Transverse colon (tissue), 4 donors: ENCODE data around the gene DHRS1. TPM values are rescaled to one million over a fixed set of nuclear protein-coding genes. Genes with fewer than 3 reads are reported as not detected.

Experiments used
- DNase-seq: peaks from one replicate; pipeline ENCODE4 v3.0.0-alpha.2; 2019
- H3K27ac ChIP-seq, 4 donors: fragments of 200-600 bp; sonication (generic); 2 replicates each; pipeline ENCODE4 v1.5.1; 2016 to 2018; ENCODE audit warnings: inconsistent platforms in 4 of 4
- H3K27me3 ChIP-seq: fragments of 200-600 bp; sonication (generic); 2 replicates; pipeline ENCODE4 v1.5.1; 2017; ENCODE audit warnings: inconsistent platforms
- H3K36me3 ChIP-seq, 4 donors: fragments of 200-600 bp; sonication (generic); 2 replicates each; pipeline ENCODE4 v1.5.1; 2017 to 2019; ENCODE audit warnings: inconsistent platforms in 4 of 4
- H3K4me1 ChIP-seq, 4 donors: fragments of 200-600 bp; sonication (generic); 2 replicates each; pipeline ENCODE4 v1.5.1; 2017 to 2020; ENCODE audit warnings: inconsistent platforms in 4 of 4
- H3K4me3 ChIP-seq, 4 donors: fragments of 200-600 bp; sonication (generic); 1 replicate in 1 of 4; 2 replicates in 3 of 4; pipeline versions ENCODE4 v1.5.1 to v1.6.1; 2017 to 2019; ENCODE audit warnings: inconsistent platforms in 4 of 4
- H3K9me3 ChIP-seq, 2 donors: fragments of 200-600 bp; sonication (generic); 2 replicates each; pipeline ENCODE4 v1.5.1; 2017 to 2019; ENCODE audit warnings: inconsistent platforms in 2 of 2
- EP300 ChIP-seq: sonication (generic); formaldehyde crosslinking; IDR thresholded peaks from one replicate; pipeline ENCODE4 v1.6.1; 2017; ENCODE audit warnings: antibody characterized with exemption, low read depth
- POLR2A ChIP-seq: fragments of 450-650 bp; IDR thresholded peaks from one replicate; pipeline ENCODE4 v1.6.1; 2016; ENCODE audit warnings: antibody characterized with exemption, mild to moderate bottlenecking, moderate library complexity
- POLR2AphosphoS5 ChIP-seq, 3 donors: sonication (generic); formaldehyde crosslinking; IDR thresholded peaks; one replicate each; pipeline ENCODE4 v1.6.1; 2016; ENCODE audit warnings: antibody characterized with exemption in 3 of 3
- WGBS, 2 donors: methylation state at CpG; one replicate each; pipeline ENCODE4 v1.1.5; 2018; ENCODE audit warnings: low coverage in 1 of 2; 5-methylcytosine and 5-hydroxymethylcytosine counted together
- in situ Hi-C, 4 donors: fragments of 200-750 bp; cut with MboI; loops; one replicate each; pipeline versions ENCODE4 v1.15.0 to v1.15.1; 2017; ENCODE audit warnings: low sequenced_read_pairs in 3 of 4, low pct_ligation_motif_present in 1 of 4, low pct_unique_long_range_greater_than_20kb in 1 of 4
- intact Hi-C: fragments of 100-400 bp; cut with DNase I; formaldehyde crosslinking; loops from one replicate; pipeline ENCODE4 v1.15.1; 2023; ENCODE audit warnings: low total_unique reads
- total RNA-seq, 4 donors: library from RNA; depleted of rRNA; stranded (reverse); fragments of >200 nt; gene quantifications; one replicate each; pipeline ENCODE4 v1.1.0, GENCODE V29; 2016
- TF ChIP-seq, protein P1 (sequence below), 5 experiments: fragments of 200-600 bp in 3 of 5; fragments of 450-650 bp in 2 of 5; sonication (generic) in 3 of 5; IDR thresholded peaks; 1 replicate in 2 of 5; 2 replicates in 3 of 5; pipeline ENCODE4 v1.5.1; 2016 to 2017; ENCODE audit warnings: antibody characterized with exemption in 5 of 5, inconsistent platforms in 3 of 5, mild to moderate bottlenecking in 2 of 5, moderate library complexity in 1 of 5

DHRS1 gene
- total RNA-seq, 4 donors from 2014 or later: 84.2 to 106 (median 94.6) TPM

DNA sequence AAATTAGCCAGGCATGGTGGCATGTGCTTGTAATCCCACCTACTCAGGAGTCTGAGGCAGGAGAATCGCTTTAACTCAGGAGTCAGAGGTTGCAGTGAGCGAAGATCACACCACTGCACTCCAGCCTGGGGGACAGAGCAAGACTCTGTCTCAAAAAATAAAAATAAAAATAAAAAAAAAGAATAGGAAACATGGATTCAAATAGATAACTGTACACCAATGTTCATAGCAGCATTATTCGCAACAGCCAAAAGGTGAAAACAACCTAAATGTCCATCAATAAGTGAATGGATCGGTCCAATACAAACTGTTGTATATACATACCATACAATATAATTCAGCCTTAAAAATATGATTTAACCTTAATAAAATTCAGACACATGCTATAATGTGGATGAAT, 43.3 kb upstream of the DHRS1 start:
- Histone ChIP-seq H3K9me3 (no peaks in the 10 kb centered on the region), H3K36me3 (no peaks in the 10 kb centered on the region), H3K4me1 (peaks cover 0 to 15% (median 5%) of the 10 kb centered on the region in 4 donors), H3K27ac (no peak overlapping the region), H3K4me3 (no peak overlapping the region), H3K27me3 (no peaks in the 10 kb centered on the region)
- no peak for TF ChIP-seq EP300
- TF ChIP-seq, protein P1, sequence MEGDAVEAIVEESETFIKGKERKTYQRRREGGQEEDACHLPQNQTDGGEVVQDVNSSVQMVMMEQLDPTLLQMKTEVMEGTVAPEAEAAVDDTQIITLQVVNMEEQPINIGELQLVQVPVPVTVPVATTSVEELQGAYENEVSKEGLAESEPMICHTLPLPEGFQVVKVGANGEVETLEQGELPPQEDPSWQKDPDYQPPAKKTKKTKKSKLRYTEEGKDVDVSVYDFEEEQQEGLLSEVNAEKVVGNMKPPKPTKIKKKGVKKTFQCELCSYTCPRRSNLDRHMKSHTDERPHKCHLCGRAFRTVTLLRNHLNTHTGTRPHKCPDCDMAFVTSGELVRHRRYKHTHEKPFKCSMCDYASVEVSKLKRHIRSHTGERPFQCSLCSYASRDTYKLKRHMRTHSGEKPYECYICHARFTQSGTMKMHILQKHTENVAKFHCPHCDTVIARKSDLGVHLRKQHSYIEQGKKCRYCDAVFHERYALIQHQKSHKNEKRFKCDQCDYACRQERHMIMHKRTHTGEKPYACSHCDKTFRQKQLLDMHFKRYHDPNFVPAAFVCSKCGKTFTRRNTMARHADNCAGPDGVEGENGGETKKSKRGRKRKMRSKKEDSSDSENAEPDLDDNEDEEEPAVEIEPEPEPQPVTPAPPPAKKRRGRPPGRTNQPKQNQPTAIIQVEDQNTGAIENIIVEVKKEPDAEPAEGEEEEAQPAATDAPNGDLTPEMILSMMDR (IDR thresholded peaks at IDR 0.05): no peak
- no peak for TF ChIP-seq POLR2AphosphoS5 (IDR thresholded peaks at IDR 0.05)
- no peak for TF ChIP-seq POLR2A
- DNase-seq: no peak
- intact Hi-C loops: no loop called here
- 83 to 85% methylated on average over 4 of the region's 4 CpGs for WGBS, 2 donors
- in situ Hi-C loops: loop anchor here in 1 of 4 donors (25.0 kb wide), 1 partner anchor 94 kb away; the partner anchor contains the start of genes CBLN3, KHNYN and SDR39U1

DNA sequence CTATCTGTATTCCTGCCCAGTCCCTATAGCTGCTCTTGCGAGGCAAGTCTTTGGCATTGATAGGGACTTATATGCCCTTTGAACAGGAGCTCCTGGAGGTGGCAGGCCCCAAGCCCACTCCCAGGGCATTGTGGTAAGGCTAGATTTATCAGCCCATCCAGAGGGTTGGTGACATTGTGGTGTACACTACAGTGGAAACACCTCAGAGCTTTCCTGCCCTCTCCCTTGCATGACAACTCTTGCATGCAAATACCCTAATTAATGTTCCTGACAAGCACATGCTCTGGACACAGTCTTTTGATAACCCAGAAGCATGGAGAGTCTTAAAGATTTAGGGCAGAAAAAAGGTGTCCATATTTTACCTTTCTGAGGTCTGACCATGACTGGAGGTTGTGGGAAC, 41.0 kb upstream of the DHRS1 start:
- H3K27me3 ChIP-seq: no peaks in the 10 kb centered on the region
- no peaks in the 10 kb centered on the region for H3K9me3 ChIP-seq
- H3K4me1 ChIP-seq: peaks cover 0 to 15% (median 5%) of the 10 kb centered on the region in 4 donors
- DNase-seq: no peak
- intact Hi-C loops (no loop called here), in situ Hi-C loops (loop anchor here in 1 of 4 donors (25.0 kb wide), 1 partner anchor 97 kb away; the partner anchor contains the start of genes CBLN3, KHNYN and SDR39U1)
- H3K27ac ChIP-seq: no peak overlapping the region
- peaks cover 0 to 4% (median 0%) of the 10 kb centered on the region in 4 donors for H3K36me3 ChIP-seq
- TF ChIP-seq EP300 (no peak), POLR2AphosphoS5 (IDR thresholded peaks at IDR 0.05) (no peak), POLR2A (no peak)
- TF ChIP-seq, protein P1 (IDR thresholded peaks at IDR 0.05): no peak
- no peak overlapping the region for H3K4me3 ChIP-seq
- WGBS, 2 donors: 61% methylated on average over 1 of the region's 1 CpG; no CpG with 5 or more reads in 1 of the 2 donors

DNA sequence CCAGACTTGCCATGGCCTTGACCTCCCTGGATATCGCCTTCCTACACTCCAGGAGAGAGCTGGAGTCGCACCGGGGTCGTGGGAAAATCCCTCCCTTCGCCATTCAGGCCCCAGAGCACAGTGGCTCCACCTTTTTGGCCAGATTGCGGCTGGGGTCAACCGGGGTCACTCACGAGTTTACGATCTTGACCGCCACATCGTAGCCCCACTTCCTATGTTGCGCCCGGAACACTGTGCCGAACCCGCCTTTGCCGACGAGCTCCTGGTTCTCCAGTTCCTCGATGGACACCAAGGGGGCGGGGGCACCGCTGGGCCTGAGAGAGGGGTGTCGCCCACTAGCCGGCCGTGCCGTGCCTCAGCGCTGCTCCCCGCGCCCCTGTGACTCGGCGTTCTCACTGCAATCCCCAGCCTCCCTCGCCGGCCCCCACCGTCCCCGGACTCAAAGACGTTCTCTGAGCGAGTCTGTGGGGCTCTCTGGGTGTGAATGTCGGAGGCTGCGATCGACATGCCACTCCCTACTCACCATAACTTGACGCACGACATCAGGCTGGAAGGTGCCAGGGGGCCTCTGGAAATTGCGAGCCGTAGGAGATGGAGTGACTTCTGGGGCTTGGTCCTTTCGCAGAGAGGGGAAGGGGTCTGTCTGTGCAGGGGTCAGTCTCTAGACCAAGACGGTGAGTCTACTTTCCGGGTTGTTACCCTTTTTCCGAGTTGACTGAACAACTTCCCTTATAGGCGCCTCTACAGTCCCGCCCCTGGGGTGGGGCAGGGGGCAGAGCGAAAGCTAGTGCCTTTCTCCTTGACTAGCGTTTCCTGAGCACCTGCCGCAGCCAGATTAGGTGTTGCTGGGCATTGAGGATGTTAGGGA, 39.9 kb upstream of the DHRS1 start, which contains the start of gene RIPK3:
TSS of gene RIPK3 (minus strand) at position 708 of the 868 bp plus-strand sequence. CDS start at position 543, 165 bp downstream.
- H3K9me3 ChIP-seq: no peaks in the 10 kb centered on the region
- H3K27ac ChIP-seq: peak within 1 kb of the TSS; percentile 72 to 85 (median 78)
- DNase-seq: peak; percentile 87
- H3K4me1 ChIP-seq: peaks cover 5 to 23% (median 10%) of the 10 kb centered on the region in 4 donors
- peaks cover 10% of the 10 kb centered on the region for H3K27me3 ChIP-seq
- in situ Hi-C loops: loop anchor here in 3 of 4 donors (5.0 to 25.0 kb wide), 3 partner anchors 93 to 98 kb away; partner anchors contain the start of genes CBLN3 (in 1 of the 3), KHNYN (in 1 of the 3) and SDR39U1 (in 1 of the 3)
- WGBS, 2 donors: 0 to 13% methylated on average over 3 to 44 of the region's 51 CpGs
- peak within 1 kb of the TSS; percentile 34 to 60 (median 52) for H3K4me3 ChIP-seq
- TF ChIP-seq POLR2A (peak; percentile 65), EP300 (no peak), POLR2AphosphoS5 (IDR thresholded peaks at IDR 0.05) (peak; percentile 39 to 50 (median 46))
- TF ChIP-seq, protein P1 (IDR thresholded peaks at IDR 0.05): peak in 1 of 5 experiments; percentile 15
- peaks cover 0 to 4% (median 0%) of the 10 kb centered on the region in 4 donors for H3K36me3 ChIP-seq
- intact Hi-C loops: no loop called here

DNA sequence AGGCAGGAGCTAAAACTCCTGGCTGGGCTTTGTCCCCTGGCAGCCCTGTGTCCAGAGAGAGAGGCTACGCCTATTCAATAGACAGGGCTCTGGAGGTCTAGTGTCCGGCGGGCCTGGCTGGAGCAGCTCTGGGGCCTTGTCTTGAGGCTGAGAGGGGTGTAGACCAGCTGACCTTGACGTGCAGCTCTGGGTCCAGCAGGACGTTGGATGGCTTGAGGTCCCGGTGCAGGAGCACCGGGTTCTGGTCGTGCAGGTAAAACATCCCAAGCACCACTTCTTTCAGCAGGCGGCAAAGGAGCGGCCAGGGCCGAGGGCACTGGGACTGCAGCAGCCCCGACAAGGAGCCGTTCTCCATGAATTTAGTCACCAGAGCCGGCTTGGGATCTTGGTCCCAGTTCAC, 39.3 kb upstream of the DHRS1 start:
- Histone ChIP-seq H3K9me3 (no peaks in the 10 kb centered on the region), H3K4me3 (peak overlapping the region in 3 of 4 donors; percentile 47 to 60 (median 57)), H3K36me3 (peaks cover 0 to 4% (median 0%) of the 10 kb centered on the region in 4 donors), H3K4me1 (peaks cover 9 to 30% (median 17%) of the 10 kb centered on the region in 4 donors), H3K27me3 (peaks cover 17% of the 10 kb centered on the region), H3K27ac (peak overlapping the region in 2 of 4 donors; percentile 82 to 85)
- WGBS, 2 donors: 88% methylated on average over 6 of the region's 14 CpGs; no CpG with 5 or more reads in 1 of the 2 donors
- intact Hi-C loops: no loop called here
- no peak for DNase-seq
- in situ Hi-C loops: loop anchor here in 3 of 4 donors (5.0 to 25.0 kb wide), 3 partner anchors 93 to 98 kb away; partner anchors contain the start of genes CBLN3 (in 1 of the 3), KHNYN (in 1 of the 3) and SDR39U1 (in 1 of the 3)
- TF ChIP-seq EP300 (no peak), POLR2A (no peak), POLR2AphosphoS5 (IDR thresholded peaks at IDR 0.05) (no peak)
- TF ChIP-seq, protein P1 (IDR thresholded peaks at IDR 0.05): no peak
